Trophoblast cell (in vitro differentiated cells and primary cell): Measurements from ENCODE around the gene TMEM231.
"Not testable (repeated sequence)": the region's sequence is repeated elsewhere in the genome, so short reads cannot be mapped to it uniquely, and the experiment has no call there.

Source experiments
- DNase-seq, 2 donors: peaks; one replicate each; pipeline ENCODE4 v3.0.0-alpha.2; 2016
- H2AFZ ChIP-seq: 2 replicates; pipeline ENCODE4 v1.6.1; 2013; ENCODE audit warnings: low read length, moderate library complexity, mild to moderate bottlenecking; ENCODE audit not compliant: insufficient read depth, poor library complexity
- H2AK5ac ChIP-seq: 2 replicates; pipeline ENCODE4 v1.6.1; 2013; ENCODE audit warnings: mild to moderate bottlenecking, low read length
- H2BK120ac ChIP-seq: 2 replicates; pipeline ENCODE4 v1.6.1; 2013; ENCODE audit warnings: low read length, mild to moderate bottlenecking, moderate library complexity; ENCODE audit not compliant: insufficient read depth, poor library complexity
- H2BK12ac ChIP-seq: 2 replicates; pipeline ENCODE4 v1.6.1; 2013; ENCODE audit warnings: mild to moderate bottlenecking, low read length, moderate library complexity
- H2BK5ac ChIP-seq: 2 replicates; pipeline ENCODE4 v1.6.1; 2013; ENCODE audit warnings: low read length, low read depth, moderate library complexity, mild to moderate bottlenecking; ENCODE audit not compliant: poor library complexity
- H3K14ac ChIP-seq: 2 replicates; pipeline ENCODE4 v1.6.1; 2013; ENCODE audit warnings: mild to moderate bottlenecking, low read length
- H3K18ac ChIP-seq: 2 replicates; pipeline ENCODE4 v1.6.1; 2013; ENCODE audit warnings: mild to moderate bottlenecking, low read length
- H3K23ac ChIP-seq: 2 replicates; pipeline ENCODE4 v1.6.1; 2013; ENCODE audit warnings: low read length
- H3K27ac ChIP-seq: 2 replicates; pipeline ENCODE4 v1.5.1; 2013; ENCODE audit warnings: low read depth, mild to moderate bottlenecking, inconsistent platforms, low read length, moderate library complexity
- H3K27me3 ChIP-seq: 2 replicates; pipeline ENCODE4 v1.6.1; 2013; ENCODE audit warnings: inconsistent platforms, mild to moderate bottlenecking, low read length, moderate library complexity; ENCODE audit not compliant: insufficient read depth
- H3K36me3 ChIP-seq, 2 experiments: 1 replicate in 1 of 2; 2 replicates in 1 of 2; pipeline ENCODE4 v1.6.1; 2013; ENCODE audit warnings: low read length in 2 of 2, mild to moderate bottlenecking in 2 of 2, moderate library complexity in 1 of 2; ENCODE audit not compliant: insufficient read depth in 2 of 2, control insufficient read depth in 1 of 2
- H3K4ac ChIP-seq: 2 replicates; pipeline ENCODE4 v1.6.1; 2013; ENCODE audit warnings: low read depth, mild to moderate bottlenecking, low read length, moderate library complexity
- H3K4me1 ChIP-seq, 2 experiments: 1 replicate in 1 of 2; 2 replicates in 1 of 2; pipeline ENCODE4 v1.6.1; 2013; ENCODE audit warnings: low read length in 2 of 2, mild to moderate bottlenecking in 2 of 2, moderate library complexity in 1 of 2; ENCODE audit not compliant: insufficient read depth in 2 of 2, control insufficient read depth in 1 of 2
- H3K4me2 ChIP-seq: 2 replicates; pipeline ENCODE4 v1.6.1; 2013; ENCODE audit warnings: inconsistent platforms, mild to moderate bottlenecking, low read length, moderate library complexity
- H3K4me3 ChIP-seq: 2 replicates; pipeline ENCODE4 v1.5.1; 2013; ENCODE audit warnings: mild to moderate bottlenecking, low read depth, low read length, inconsistent platforms
- H3K79me1 ChIP-seq: one replicate; pipeline ENCODE4 v1.6.1; 2013; ENCODE audit warnings: low read length
- H3K79me2 ChIP-seq: 2 replicates; pipeline ENCODE4 v1.6.1; 2013; ENCODE audit warnings: low read length, mild to moderate bottlenecking; ENCODE audit not compliant: control insufficient read depth, insufficient read depth, poor library complexity
- H3K9ac ChIP-seq: 2 replicates; pipeline ENCODE4 v1.6.1; 2013; ENCODE audit warnings: mild to moderate bottlenecking, low read length
- H3K9me3 ChIP-seq: 2 replicates; pipeline ENCODE4 v1.6.1; 2013; ENCODE audit warnings: low read depth, mild to moderate bottlenecking, control low read depth, inconsistent platforms, low read length; ENCODE audit not compliant: insufficient read depth
- H4K12ac ChIP-seq: 2 replicates; pipeline ENCODE4 v1.6.1; 2013; ENCODE audit warnings: low read depth, mild to moderate bottlenecking, low read length, moderate library complexity
- H4K8ac ChIP-seq: 2 replicates; pipeline ENCODE4 v1.6.1; 2013; ENCODE audit warnings: low read depth, mild to moderate bottlenecking, low read length, moderate library complexity
- H4K91ac ChIP-seq: one replicate; pipeline ENCODE4 v1.6.1; 2013; ENCODE audit warnings: low read depth, mild to moderate bottlenecking, low read length, moderate library complexity
- WGBS: extraction: QIAGEN DNeasy Blood & Tissue Kit; methylation state at CpG from one replicate; pipeline ENCODE4 v1.1.7; 2013; ENCODE audit warnings: missing lambda C conversion rate; ENCODE audit not compliant: insufficient read length, insufficient coverage; ENCODE audit errors: extremely low coverage; 5-methylcytosine and 5-hydroxymethylcytosine counted together

The TMEM231 gene

DNA sequence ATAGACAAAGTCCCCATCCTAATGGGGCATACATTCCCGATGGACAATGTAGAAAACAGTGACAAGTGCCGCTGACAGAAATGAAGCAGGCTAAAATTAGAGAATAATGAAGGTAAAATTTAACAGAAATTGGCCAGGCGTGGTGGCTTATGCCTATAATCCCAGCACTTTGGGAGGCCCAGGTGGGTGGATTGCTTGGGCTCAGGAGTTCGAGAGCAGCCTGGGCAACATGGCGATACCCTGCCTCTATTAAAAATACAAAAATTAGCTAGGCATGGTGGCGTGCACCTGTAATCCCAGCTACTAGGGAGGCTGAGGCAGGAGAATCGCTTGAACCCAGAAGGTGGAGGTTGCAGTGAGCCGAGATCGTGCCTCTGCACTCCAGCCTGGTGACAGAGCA, 7.6 kb downstream of the TMEM231 start:
- no CpG with 5 or more reads among the region's 9 CpGs for WGBS
- not testable (repeated sequence) for H3K4me1 ChIP-seq, H3K14ac ChIP-seq, H2AFZ ChIP-seq, H3K18ac ChIP-seq, H3K9me3 ChIP-seq, H2BK120ac ChIP-seq, H3K4me3 ChIP-seq, H4K91ac ChIP-seq, H2BK12ac ChIP-seq, H3K27ac ChIP-seq, DNase-seq, H4K12ac ChIP-seq, H3K79me2 ChIP-seq, H3K9ac ChIP-seq, H3K27me3 ChIP-seq, H2BK5ac ChIP-seq, H3K4me2 ChIP-seq, H3K23ac ChIP-seq, H3K4ac ChIP-seq, H3K79me1 ChIP-seq, H4K8ac ChIP-seq, H3K36me3 ChIP-seq, H2AK5ac ChIP-seq

- no peak overlapping the region for H3K27ac ChIP-seq
- H4K8ac ChIP-seq: no peak overlapping the region
- no peak overlapping the region for H3K4me2 ChIP-seq
- H3K4me1 ChIP-seq: no peaks in the 10 kb centered on the region
- no peak overlapping the region for H2BK12ac ChIP-seq
- no peak overlapping the region for H3K14ac ChIP-seq
- DNase-seq: no peak
- no peaks in the 10 kb centered on the region for H3K27me3 ChIP-seq
- no CpG with 5 or more reads among the region's 7 CpGs for WGBS
- no peak overlapping the region for H4K12ac ChIP-seq
- no peak overlapping the region for H3K4me3 ChIP-seq
- H3K4ac ChIP-seq: no peak overlapping the region
- no peaks in the 10 kb centered on the region for H3K79me1 ChIP-seq
- no peak overlapping the region for H2BK120ac ChIP-seq
- no peak overlapping the region for H3K18ac ChIP-seq
- H3K36me3 ChIP-seq: no peaks in the 10 kb centered on the region
- H3K9ac ChIP-seq: no peak overlapping the region
- no peak overlapping the region for H2AFZ ChIP-seq
- no peak overlapping the region for H2BK5ac ChIP-seq
- H2AK5ac ChIP-seq: no peak overlapping the region
- H3K9me3 ChIP-seq: no peaks in the 10 kb centered on the region
- no peak overlapping the region for H3K23ac ChIP-seq
- no peak overlapping the region for H4K91ac ChIP-seq
- no peaks in the 10 kb centered on the region for H3K79me2 ChIP-seq
Measured at GRCh38 chr16:75546293-75546692, 9.8 kb downstream of the TMEM231 start.

DNA sequence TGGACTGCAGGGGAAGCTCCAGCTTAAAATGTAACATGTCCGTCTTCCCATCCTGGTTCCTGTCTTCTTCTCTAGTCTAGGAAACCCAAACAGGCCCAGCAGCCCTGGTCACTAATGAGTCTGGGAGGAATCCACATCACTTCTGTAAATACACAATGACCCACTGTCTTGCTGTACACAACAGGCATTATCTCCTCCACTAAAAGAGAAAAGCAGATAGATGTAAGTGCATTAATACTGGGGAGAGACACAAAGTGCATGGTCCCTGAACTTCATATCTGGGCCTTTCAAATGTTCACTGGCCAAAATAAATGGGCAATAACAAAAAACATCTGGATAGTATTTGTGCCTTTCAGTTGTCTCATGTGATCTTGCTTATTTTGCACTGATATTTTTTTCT, 10.2 kb downstream of the TMEM231 start:
- not testable (repeated sequence) for H3K27ac ChIP-seq, H3K4me2 ChIP-seq, H3K23ac ChIP-seq, H3K4me1 ChIP-seq, H4K12ac ChIP-seq, H3K79me1 ChIP-seq, H2BK120ac ChIP-seq, H3K79me2 ChIP-seq, H3K9me3 ChIP-seq, H3K36me3 ChIP-seq, H4K8ac ChIP-seq, H2BK5ac ChIP-seq, H2AFZ ChIP-seq, H3K4ac ChIP-seq, H3K9ac ChIP-seq, H3K18ac ChIP-seq, H2BK12ac ChIP-seq, H2AK5ac ChIP-seq, DNase-seq, H3K4me3 ChIP-seq, H3K27me3 ChIP-seq, H3K14ac ChIP-seq, H4K91ac ChIP-seq
- WGBS: no CpG with 5 or more reads among the region's 1 CpG

DNA sequence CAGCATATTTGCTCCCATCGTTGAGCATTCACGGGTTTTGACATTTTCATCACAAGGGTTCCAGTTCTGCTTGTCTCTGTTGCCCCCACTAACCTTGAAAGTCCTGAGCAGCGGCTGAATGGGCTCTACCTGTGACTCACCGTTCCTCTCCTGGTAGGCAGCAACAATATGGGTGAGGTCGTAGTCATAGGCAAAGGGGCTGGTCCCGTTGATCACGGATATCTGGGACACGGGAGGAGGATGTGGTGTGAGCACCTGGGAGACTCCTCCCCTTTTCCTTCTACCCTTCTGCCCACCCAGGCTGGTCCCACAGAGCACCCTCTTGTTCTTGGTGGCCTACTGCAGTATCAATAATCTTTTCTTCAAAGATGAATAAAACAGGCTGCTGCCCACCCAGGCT, 13.6 kb downstream of the TMEM231 start:
- not testable (repeated sequence) for H2AFZ ChIP-seq, H2BK5ac ChIP-seq, DNase-seq, H3K79me1 ChIP-seq, H4K91ac ChIP-seq, H2AK5ac ChIP-seq, H3K27ac ChIP-seq, H3K4me2 ChIP-seq, H3K9ac ChIP-seq, H3K36me3 ChIP-seq, H3K14ac ChIP-seq, H3K27me3 ChIP-seq, H4K8ac ChIP-seq, H2BK120ac ChIP-seq, H2BK12ac ChIP-seq, H3K4me3 ChIP-seq, H3K9me3 ChIP-seq, H3K79me2 ChIP-seq, H4K12ac ChIP-seq, H3K18ac ChIP-seq, H3K4me1 ChIP-seq, H3K4ac ChIP-seq, H3K23ac ChIP-seq
- no CpG with 5 or more reads among the region's 8 CpGs for WGBS
